K562 (cell line): ENCODE data around the gene SPATA33. TPM values are rescaled to one million over a fixed set of nuclear protein-coding genes. Genes with fewer than 3 reads are reported as not detected.

Source experiments
- ATAC-seq: fragments of 200-7000 bp; cut with Tn5 transposase; 3 replicates; pipeline ENCODE4 v1.9.1; 2020; ENCODE audit warnings: moderate library complexity
- BruUV-seq: library from RNA; stranded (reverse); fragments of 400-500 nt; replicated peaks from 2 replicates; lab custom pipeline; 2021; lab: Mats Ljungman, UMichigan
- CTCF ChIA-PET: fragments of 300-600 bp; formaldehyde crosslinking; extraction: SDS; loops from one replicate; lab custom pipeline; 2021; ENCODE audit warnings: low intra/inter-chr PET ratio; lab: Yijun Ruan, JAX
- POLR2A ChIA-PET: fragments of 300-600, 350-650 bp; sonication (Branson Sonifier 250); formaldehyde crosslinking; extraction: SDS; loops from one replicate; lab custom pipeline; 2021; ENCODE audit warnings: antibody characterized with exemption, inconsistent platforms; lab: Yijun Ruan, JAX
- DNase-seq, 4 experiments: peaks; one replicate each; pipeline versions ENCODE4 v3.0.0 to v3.0.0-alpha.2; 2011 to 2018; ENCODE audit warnings: low spot score in 3 of 4, mixed read lengths in 3 of 4; ENCODE audit errors: extremely low read depth in 1 of 4
- FAIRE-seq: peaks from 2 replicates; lab custom pipeline; 2011; peaks lifted over from hg19 to GRCh38; lab: Jason Lieb, UNC
- H2AFZ ChIP-seq: 2 replicates; pipeline ENCODE4 v1.6.0; 2011; ENCODE audit warnings: low read depth, low read length, control low read depth, inconsistent platforms
- H3K27ac ChIP-seq: fragments of 200-600 bp; 3 replicates; pipeline ENCODE4 v1.8.0; 2011; ENCODE audit warnings: low read depth, mild to moderate bottlenecking, control low read depth, inconsistent platforms, low read length, moderate library complexity, mixed read lengths; ENCODE audit errors: extremely low read depth
- H3K27me3 ChIP-seq, 2 experiments: fragments of 300-600 bp in 1 of 2; 2 replicates in 1 of 2; 3 replicates in 1 of 2; pipeline versions ENCODE4 v1.6.0 to v1.8.0; 2011; ENCODE audit warnings: inconsistent platforms in 2 of 2, low read length in 2 of 2, mild to moderate bottlenecking in 1 of 2, mixed read lengths in 1 of 2, moderate library complexity in 1 of 2; ENCODE audit not compliant: control insufficient read depth in 2 of 2, insufficient read depth in 2 of 2
- H3K36me3 ChIP-seq: fragments of 300-600 bp; 3 replicates; pipeline ENCODE4 v1.8.0; 2011; ENCODE audit warnings: mild to moderate bottlenecking, low read length, inconsistent platforms; ENCODE audit not compliant: control insufficient read depth, insufficient read depth
- H3K4me1 ChIP-seq, 2 experiments: fragments of 200-600 bp in 1 of 2; replicated peaks in 1 of 2; 2 replicates in 1 of 2; 3 replicates in 1 of 2; pipeline versions ENCODE4 v1.5.1 to v1.8.0; 2011; ENCODE audit warnings: inconsistent platforms in 2 of 2, low read length in 2 of 2, mild to moderate bottlenecking in 1 of 2, mixed read lengths in 1 of 2, moderate library complexity in 1 of 2; ENCODE audit not compliant: control insufficient read depth in 2 of 2, insufficient read depth in 2 of 2
- H3K4me2 ChIP-seq: 2 replicates; pipeline ENCODE4 v1.6.1; 2011; ENCODE audit warnings: low read length, control low read depth, inconsistent platforms, mixed read lengths; ENCODE audit not compliant: insufficient read depth
- H3K4me3 ChIP-seq: fragments of 200-600 bp; sonication (generic), shearing (Covaris generic); 2 replicates; pipeline ENCODE4 v1.5.1; 2016; ENCODE audit warnings: control low read depth, inconsistent platforms
- H3K79me2 ChIP-seq: fragments of 200-600 bp; 3 replicates; pipeline ENCODE4 v1.8.0; 2011; ENCODE audit warnings: low read length, inconsistent platforms; ENCODE audit not compliant: control insufficient read depth, insufficient read depth
- H3K9ac ChIP-seq, 2 experiments: 2 replicates each; pipeline versions ENCODE4 v1.6.0 to v1.6.1; 2011; ENCODE audit warnings: low read depth in 2 of 2, low read length in 2 of 2, control low read depth in 1 of 2, inconsistent platforms in 1 of 2, mild to moderate bottlenecking in 1 of 2, mixed read lengths in 1 of 2; ENCODE audit not compliant: insufficient read depth in 1 of 2
- H3K9me1 ChIP-seq: one replicate; pipeline ENCODE4 v1.6.0; 2011; ENCODE audit warnings: inconsistent platforms, mild to moderate bottlenecking, low read length, moderate library complexity; ENCODE audit not compliant: control insufficient read depth, insufficient read depth
- H3K9me3 ChIP-seq: replicated peaks from 2 replicates; pipeline ENCODE4 v1.5.1; 2011; ENCODE audit warnings: low read depth, low read length, inconsistent platforms; ENCODE audit not compliant: control insufficient read depth, insufficient read depth
- H4K20me1 ChIP-seq: replicated peaks from 2 replicates; pipeline ENCODE4 v1.6.1; 2011; ENCODE audit warnings: low read length, inconsistent platforms, mixed read lengths; ENCODE audit not compliant: control insufficient read depth, insufficient read depth
- PHB2 ChIP-seq: fragments of 450-650 bp; IDR thresholded peaks from 2 replicates; pipeline ENCODE4 v1.6.1; 2017; ENCODE audit warnings: low read depth
- POLR2A ChIP-seq: fragments of 450-650 bp; conservative IDR thresholded peaks from 2 replicates; pipeline ENCODE4 v1.6.1; 2016
- POLR2G ChIP-seq: fragments of 200-400 bp; formaldehyde crosslinking; IDR thresholded peaks from 2 replicates; pipeline ENCODE4 v1.6.1; 2017; ENCODE audit warnings: low read depth, mild to moderate bottlenecking, antibody characterized with exemption, low read length, moderate library complexity
- RBFOX2 ChIP-seq: fragments of 200-400 bp; formaldehyde crosslinking; IDR thresholded peaks from 2 replicates; pipeline ENCODE4 v1.6.1; 2017; ENCODE audit warnings: low read depth, mild to moderate bottlenecking, low read length, moderate library complexity
- SUPT5H ChIP-seq: fragments of 450-650 bp; IDR thresholded peaks from 2 replicates; pipeline ENCODE4 v1.6.1; 2016
- ZNF263 ChIP-seq: sonication (generic); formaldehyde crosslinking; IDR thresholded peaks from 2 replicates; pipeline ENCODE4 v1.8.0; 2022; ENCODE audit warnings: mild to moderate bottlenecking, missing genetic modification reagents, borderline replicate concordance
- WGBS: fragments of 100-300 bp; shearing (Covaris generic); methylation state at CpG from one replicate; pipeline ENCODE4 v1.1.6; 2016; ENCODE audit warnings: low coverage, mixed read lengths; ENCODE audit not compliant: insufficient coverage; ENCODE audit errors: missing lambda C conversion rate; 5-methylcytosine and 5-hydroxymethylcytosine counted together
- in situ Hi-C: fragments of 300-500 bp; cut with MboI; formaldehyde crosslinking; loops from 4 replicates; pipeline ENCODE4 v1.15.0; 2018; ENCODE audit warnings: inconsistent platforms, mixed read lengths
- intact Hi-C: fragments of 100-400 bp; cut with micrococcal nuclease; formaldehyde crosslinking; loops from 2 replicates; pipeline ENCODE4 v1.14.2; 2022
- polyA plus RNA-seq, 8 experiments: library from polyadenylated mRNA; depleted of rRNA in 4 of 8; stranded (reverse) in 5 of 8; unstranded in 3 of 8; fragments of >200 nt; fragmentation: Nextera tagmentation in 2 of 8; fragmentation: Illumina TruSeq in 1 of 8; extraction: Ambion mirVana in 2 of 8; extraction: Trizol in 1 of 8; gene quantifications; 2 replicates each; pipeline versions ENCODE4 v1.2.1 to v1.2.3, GENCODE V29; 2011 to 2014; ENCODE audit warnings: inconsistent platforms in 1 of 8, missing spikeins in 1 of 8
- total RNA-seq, 7 experiments: library from RNA; depleted of rRNA in 6 of 7; stranded (reverse); fragments of >200 nt in 6 of 7; fragmentation: Illumina TruSeq in 2 of 7; extraction: Trizol in 2 of 7; gene quantifications; 2 replicates each; pipeline versions ENCODE4 v1.2.1 to v1.2.3, GENCODE V29; 2011 to 2021; ENCODE audit warnings: low replicate concordance in 1 of 7

The SPATA33 gene
- total and polyA plus RNA-seq, 9 of the 15 experiments (the other 6 are each of a cell fraction or from before 2014, with no cell fraction given): 4.0 to 20.0 (median 11.8) TPM

DNA sequence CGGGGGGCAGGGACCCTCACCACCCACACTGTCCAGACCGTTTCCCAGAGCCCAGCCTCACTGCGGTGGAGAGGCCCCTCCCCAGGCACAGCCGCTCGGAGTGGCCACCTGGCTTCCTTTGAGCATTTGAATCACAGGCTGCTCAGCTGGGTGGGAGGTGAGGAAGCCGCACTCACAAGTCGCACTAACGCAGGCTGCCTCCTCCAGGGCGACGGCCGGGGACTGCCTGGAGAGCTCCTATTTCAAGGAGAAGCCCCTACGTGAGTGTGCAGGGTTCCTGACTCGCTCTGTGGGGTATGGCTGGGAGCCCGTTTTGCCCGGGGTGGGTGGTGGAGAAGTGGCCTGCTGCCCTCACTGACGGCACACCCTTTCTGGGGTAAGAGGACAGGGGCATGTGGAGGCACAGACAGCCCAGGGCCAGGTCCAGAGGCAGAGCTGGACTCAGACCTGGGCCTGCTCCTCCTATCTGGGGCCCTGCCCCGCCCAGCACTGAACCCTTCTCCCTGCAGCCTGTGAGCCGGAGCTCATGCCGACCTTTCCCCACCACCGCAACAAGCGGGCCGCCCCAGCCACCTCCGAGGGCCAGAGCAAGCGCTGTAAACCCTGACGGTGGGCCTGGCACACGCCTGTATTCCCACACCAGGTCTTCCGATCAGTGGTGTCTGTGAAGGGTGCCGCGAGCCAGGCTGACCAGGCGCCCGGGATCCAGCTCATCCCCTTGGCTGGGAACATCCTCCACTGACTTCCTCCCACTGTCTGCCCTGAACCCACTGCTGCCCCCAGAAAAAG is 37.6 kb downstream of the SPATA33 start:
- no peak for FAIRE-seq
- ATAC-seq: no peak
- Histone ChIP-seq H3K4me1 (peaks cover 4 to 61% of the 10 kb centered on the region in 2 experiments), H3K9ac (peak overlapping the region in 1 of 2 experiments; percentile 58; a peak in 1 of 4 replicates), H3K27ac (no peak overlapping the region), H3K36me3 (peaks cover 74% of the 10 kb centered on the region), H4K20me1 (no peaks in the 10 kb centered on the region), H3K9me3 (no peaks in the 10 kb centered on the region), H3K4me3 (no peak overlapping the region), H3K27me3 (no peaks in the 10 kb centered on the region)
- CTCF ChIA-PET: no interaction called here
- in situ Hi-C loops: no loop called here
- WGBS: 91% methylated on average over 27 of the region's 31 CpGs
- POLR2A ChIA-PET: interaction anchor here (0.6 to 1.5 kb wide), 3 partner anchors 8 to 64 kb away, joined by 3 to 8 read pairs (median 4); partner anchors contain the start of gene CDK10
- DNase-seq: peak in 1 of 4 experiments; percentile 9
- intact Hi-C loops: no loop called here
- TF ChIP-seq RBFOX2 (peak; percentile 67), SUPT5H (peak; percentile 48), PHB2 (no peak), POLR2A (peak; percentile 57), ZNF263 (CRISPR knock-in tag) (0 out of 2 replicates have a peak, but pooled peaks have one; percentile 20), POLR2G (peak; percentile 77)
- TF ChIP-seq, all 486 proteins: peak for 5
- Histone ChIP-seq H2AFZ (no peak overlapping the region), H3K79me2 (peaks cover under 1% of the 10 kb centered on the region; the same call in 1 of the 3 replicates), H3K4me2 (no peak overlapping the region), H3K9me1 (peaks cover 11% of the 10 kb centered on the region)
- BruUV-seq: no TSS peak
